OCI-LY1 (cell line): ENCODE measurements around the gene KRTAP1-3.

Experiments
- EZH2 ChIP-seq: fragments of 200-600 bp; sonication (generic), shearing (Covaris generic); IDR thresholded peaks from 2 replicates; pipeline ENCODE4 v1.8.0; 2017; ENCODE audit warnings: borderline replicate concordance, mixed run types, mild to moderate bottlenecking, antibody characterized with exemption, low read length, moderate library complexity, mixed read lengths
- TF ChIP-seq, protein P1 (sequence below): fragments of 200-600 bp; sonication (generic), shearing (Covaris generic); IDR thresholded peaks from 2 replicates; pipeline ENCODE4 v1.5.1; 2017; ENCODE audit warnings: mild to moderate bottlenecking, antibody characterized with exemption, low read length, moderate library complexity, mixed read lengths

- TF ChIP-seq, protein P1, sequence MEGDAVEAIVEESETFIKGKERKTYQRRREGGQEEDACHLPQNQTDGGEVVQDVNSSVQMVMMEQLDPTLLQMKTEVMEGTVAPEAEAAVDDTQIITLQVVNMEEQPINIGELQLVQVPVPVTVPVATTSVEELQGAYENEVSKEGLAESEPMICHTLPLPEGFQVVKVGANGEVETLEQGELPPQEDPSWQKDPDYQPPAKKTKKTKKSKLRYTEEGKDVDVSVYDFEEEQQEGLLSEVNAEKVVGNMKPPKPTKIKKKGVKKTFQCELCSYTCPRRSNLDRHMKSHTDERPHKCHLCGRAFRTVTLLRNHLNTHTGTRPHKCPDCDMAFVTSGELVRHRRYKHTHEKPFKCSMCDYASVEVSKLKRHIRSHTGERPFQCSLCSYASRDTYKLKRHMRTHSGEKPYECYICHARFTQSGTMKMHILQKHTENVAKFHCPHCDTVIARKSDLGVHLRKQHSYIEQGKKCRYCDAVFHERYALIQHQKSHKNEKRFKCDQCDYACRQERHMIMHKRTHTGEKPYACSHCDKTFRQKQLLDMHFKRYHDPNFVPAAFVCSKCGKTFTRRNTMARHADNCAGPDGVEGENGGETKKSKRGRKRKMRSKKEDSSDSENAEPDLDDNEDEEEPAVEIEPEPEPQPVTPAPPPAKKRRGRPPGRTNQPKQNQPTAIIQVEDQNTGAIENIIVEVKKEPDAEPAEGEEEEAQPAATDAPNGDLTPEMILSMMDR: no peak
- no peak for TF ChIP-seq EZH2
Observed at GRCh38 chr17:41012326-41013120, 22.2 kb downstream of the KRTAP1-3 start.
